Measurements from ENCODE around the gene ADGRB3.
"Not testable (repeated sequence)": the region's sequence is repeated elsewhere in the genome, so short reads cannot be mapped to it uniquely, and the experiment has no call there.

The ADGRB3 gene

DNA sequence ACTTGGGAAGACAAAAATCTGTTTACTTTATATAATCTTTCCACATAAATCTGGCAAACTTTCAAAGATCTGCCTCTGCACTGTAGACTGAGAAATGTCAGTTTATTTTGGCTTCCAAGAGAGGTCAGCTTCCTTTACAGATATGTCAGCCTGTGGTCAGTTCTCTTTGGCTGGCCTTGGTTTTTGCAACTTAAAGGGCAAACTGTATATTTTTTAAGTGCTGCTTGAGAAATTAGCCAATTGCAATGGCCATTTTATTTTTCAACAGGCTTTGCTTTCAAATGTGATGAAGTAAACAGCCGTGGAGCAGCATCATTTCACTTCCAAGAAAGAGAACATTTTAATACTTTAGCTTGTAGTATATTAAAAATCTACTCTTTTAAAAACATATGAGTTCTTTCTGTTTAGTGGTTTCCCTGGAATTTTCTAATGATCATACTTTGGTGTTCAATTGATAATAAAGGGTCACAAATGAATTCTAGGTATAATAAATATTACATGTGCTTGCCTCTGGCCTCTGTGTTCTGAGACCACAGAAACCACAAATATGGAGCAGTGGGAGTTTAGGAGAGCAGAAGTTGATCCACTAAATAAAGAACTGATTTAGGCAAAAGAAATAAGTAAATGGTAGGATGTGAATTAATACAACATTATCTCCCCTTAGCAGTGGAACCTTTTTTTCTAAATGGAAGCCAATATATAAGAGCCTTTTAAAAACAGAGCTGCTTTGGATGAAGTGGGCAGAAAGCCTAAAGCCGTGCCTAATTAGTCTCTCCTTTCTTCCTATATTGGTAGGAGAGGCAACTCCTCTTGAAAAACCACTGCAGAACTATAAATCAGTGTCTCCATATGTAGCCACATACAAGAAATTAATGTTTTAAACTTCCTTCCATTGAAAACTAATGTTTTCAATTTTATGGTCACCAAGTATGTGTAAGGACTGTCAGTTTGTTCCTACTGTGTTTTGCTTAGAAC is 16.2 kb downstream of the ADGRB3 start:
- DNase-seq: no peak

DNA sequence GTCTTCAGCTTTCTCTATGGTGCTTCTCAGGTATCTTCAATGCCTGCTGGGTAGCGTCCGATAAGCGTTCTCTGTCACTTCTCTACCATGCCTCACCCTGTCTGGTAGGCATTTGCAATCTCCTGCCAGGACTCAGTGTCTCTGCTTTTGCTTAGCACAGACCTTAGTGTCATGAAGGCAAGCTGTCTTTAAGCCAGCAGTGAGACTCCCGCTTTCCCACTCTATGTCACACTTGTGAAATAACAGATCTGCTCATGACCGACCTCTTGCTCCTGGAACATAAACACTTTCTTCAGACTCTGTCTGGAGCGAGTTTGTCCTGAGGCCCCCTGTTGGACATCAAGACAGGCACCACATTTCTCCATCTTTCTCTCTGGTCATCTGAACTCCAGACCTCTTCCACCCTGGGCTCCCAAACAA is 17.0 kb downstream of the ADGRB3 start:
- no peak for DNase-seq

GRCh38 chr6:68653074-68653705 is 18.1 kb downstream of the ADGRB3 start:
- DNase-seq: no peak

DNA sequence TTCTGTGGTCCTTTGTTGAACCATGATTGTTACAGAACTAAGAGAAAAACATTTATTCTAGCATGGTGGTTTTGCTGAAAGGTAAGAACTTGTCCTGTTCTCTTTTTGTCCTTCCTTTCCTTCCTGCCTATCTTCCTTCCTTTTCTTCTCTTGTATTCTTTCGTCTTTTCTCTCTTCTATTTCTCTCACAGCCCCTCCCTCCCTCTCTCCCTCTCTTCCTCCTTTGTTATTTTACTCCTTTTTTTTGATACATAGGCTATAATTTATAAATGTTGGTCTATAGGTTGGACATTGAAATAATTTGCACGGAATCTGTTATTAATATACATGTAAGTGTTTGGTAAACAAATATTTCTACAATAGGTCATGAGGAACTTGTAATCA is 18.6 kb downstream of the ADGRB3 start:
- DNase-seq: no peak

DNA sequence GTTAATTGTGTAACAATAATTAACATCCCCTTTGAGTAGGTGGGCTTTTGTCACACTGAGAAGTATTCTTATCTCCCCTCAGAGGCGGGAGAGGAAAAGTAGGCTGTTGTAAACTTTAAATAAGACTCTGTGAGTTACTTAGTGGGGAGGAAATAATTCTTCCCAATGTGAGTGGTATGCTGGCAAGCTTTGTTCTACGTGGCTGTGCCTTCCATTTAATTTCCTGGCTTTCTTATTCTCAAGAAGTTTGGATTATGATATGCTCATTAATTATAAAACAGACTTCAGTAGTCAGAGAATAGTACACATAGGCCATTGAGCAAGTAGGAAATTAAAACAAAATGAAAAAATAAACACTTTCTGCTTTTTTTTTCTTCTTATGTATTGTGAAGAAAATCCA is 19.1 kb downstream of the ADGRB3 start:
- DNase-seq: no peak

DNA sequence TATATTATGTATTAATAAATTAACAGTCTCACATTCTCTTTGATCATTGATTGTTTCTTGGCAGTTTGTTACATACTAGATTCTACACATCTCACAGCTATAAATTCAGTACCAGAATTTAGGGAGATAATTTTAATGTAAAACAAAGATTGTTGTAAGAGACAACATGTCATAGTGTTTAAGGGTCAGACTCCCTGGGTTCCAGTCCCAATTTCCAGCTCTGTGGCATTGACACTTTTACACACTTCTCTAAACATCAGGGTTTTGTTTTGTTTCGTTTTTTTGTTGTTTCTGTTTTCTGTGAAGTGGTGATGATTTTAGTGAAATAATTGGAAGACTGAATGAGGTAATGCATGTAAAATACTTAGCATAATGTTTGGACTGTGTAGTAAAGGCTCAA is 19.9 kb downstream of the ADGRB3 start:
- DNase-seq: no peak

GRCh38 chr6:68657374-68658139 is 22.5 kb downstream of the ADGRB3 start:
- no peak for DNase-seq

DNA sequence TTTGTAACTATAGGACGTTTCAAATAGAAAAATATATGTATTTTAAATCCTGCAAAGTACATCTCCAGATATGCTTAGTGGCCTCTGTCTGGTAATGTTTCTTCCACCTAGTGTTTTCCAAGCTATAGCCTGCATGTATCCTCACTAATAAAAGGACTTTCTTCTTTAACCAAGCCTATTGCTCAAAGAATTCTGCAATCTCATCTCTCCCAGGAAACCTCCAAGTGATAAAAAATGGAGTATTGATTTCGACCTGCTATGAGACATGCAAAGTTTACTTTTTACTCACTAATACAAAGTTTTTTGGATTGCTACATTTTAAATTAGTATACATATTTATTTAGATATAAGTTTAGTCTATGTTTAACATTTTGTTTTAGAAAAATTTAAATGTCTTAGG is 23.3 kb downstream of the ADGRB3 start:
- DNase-seq: no peak

- no peak for DNase-seq
Observed at GRCh38 chr6:68673255-68673654, 38.2 kb downstream of the ADGRB3 start.

- no peak for DNase-seq
Observed at GRCh38 chr6:68675548-68675947, 40.5 kb downstream of the ADGRB3 start.

DNA sequence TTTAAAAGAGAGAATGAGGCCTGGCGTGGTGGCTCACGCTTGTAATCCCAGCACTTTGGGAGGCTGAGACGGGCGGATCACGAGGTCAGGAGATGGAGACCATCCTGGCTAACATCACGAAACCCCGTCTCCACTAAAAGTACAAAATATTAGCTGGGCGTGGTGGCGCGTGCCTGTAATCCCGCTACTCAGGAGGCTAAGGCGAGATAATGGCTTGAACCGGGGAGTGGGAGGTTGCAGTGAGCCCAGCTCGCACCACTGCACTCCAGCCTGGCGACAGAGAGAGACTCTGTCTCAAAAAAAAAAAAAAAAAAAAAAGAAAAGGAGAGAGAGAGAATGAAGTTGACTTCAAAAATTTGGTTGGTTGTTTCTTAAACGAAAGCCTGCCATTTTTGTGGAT is 41.0 kb downstream of the ADGRB3 start:
- not testable (repeated sequence) for DNase-seq

DNA sequence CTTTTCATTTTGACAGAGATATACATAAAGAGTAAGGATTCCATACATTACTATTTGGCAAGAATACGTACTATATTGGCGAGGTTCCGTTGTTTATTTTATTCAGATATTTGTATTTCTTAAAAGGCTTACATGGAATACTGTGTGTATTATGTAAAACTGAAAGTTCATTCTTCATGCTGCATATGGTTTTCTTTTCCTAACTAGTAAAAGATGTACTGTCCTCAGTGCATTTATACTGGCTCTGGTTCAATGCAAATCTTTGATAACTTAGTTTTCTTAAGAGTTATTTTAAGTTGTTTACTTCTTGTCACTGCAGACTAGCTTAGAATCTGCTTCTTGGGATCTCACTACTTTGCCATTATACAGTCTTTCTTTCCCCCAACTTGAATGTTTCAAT is 42.0 kb downstream of the ADGRB3 start:
- no peak for DNase-seq

GRCh38 chr6:68679399-68679798 is 44.3 kb downstream of the ADGRB3 start:
- no peak for DNase-seq

DNA sequence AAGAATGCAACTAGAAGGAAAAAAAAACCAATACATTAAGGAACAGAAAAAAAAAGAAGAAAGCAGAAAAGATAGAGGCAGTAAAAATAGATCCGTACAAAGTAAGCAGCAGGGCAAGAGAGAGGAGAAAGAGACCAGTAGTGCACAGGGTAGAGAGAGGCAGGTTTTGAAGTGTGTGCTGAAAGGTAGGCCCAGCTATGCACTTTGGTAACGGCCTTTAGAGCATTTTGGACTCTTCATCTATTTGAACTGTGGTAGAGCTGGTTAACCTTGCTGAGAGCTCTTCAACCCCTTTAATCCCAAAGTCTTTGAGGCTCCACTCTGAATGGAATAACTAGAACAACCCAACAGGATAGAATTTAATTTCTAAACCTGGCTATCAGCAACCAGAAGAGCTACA is 45.2 kb downstream of the ADGRB3 start:
- DNase-seq: no peak

DNA sequence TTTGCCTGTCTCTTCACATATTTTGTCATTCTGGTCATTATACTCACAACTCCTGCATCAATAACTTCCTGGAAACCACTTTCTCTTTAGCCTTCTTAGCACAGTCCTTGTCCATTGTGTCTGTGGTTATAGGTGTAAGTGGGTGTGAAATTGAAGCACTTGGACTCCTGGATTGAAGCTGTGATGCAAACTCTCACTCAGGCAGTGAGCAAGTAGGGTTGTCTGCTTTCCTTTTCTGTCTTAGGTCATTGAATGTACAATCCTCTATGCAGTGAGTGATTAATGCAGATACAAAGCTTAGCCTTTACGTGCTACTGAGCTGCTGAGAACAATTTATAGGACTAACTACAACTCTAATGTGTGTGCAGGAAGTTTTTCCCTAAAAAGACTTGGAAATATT is 54.8 kb downstream of the ADGRB3 start:
- DNase-seq: no peak

DNA sequence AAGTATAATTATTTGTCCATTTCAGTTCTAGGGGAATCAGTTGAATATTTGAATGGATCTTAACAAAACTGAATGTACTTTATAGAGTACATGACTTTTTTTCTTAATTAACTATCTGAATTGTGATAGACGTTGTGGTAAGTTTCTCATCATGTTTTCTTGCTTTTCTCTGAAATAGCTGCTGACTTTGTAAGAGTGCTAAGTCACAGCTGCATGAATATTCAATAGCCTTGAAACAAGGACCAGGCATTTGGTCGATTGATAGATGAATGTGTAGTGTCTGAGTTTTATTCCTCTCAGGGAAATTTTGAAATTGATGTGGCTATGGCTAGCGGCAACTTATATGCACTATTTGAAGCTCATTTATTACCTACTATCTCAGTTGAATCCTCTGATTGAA is 56.0 kb downstream of the ADGRB3 start:
- DNase-seq: no peak

GRCh38 chr6:68693271-68693670 is 58.2 kb downstream of the ADGRB3 start:
- no peak for DNase-seq

DNA sequence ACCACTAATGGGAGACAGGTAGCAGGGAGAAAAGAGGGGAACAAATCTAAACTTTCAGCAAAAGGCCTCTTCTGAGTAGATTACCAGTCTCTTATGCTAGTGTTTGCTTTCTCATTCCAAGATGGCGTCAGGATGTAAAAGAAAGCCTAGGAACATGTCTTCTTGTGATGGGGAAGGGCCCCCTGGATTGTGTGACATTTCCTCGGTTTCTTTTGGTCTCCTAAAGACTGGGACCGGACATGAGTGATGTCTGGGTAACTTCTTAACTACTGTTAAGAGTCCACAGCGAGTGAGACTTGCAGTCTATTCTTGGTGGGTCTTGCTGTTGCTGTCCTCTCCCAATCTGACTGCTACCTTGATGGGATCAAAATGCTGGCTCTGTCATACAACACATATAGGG is 60.3 kb downstream of the ADGRB3 start:
- DNase-seq: no peak

GRCh38 chr6:68695838-68696237 is 60.8 kb downstream of the ADGRB3 start:
- no peak for DNase-seq

- DNase-seq: no peak
Observed at GRCh38 chr6:68697394-68697793, 62.3 kb downstream of the ADGRB3 start.

DNA sequence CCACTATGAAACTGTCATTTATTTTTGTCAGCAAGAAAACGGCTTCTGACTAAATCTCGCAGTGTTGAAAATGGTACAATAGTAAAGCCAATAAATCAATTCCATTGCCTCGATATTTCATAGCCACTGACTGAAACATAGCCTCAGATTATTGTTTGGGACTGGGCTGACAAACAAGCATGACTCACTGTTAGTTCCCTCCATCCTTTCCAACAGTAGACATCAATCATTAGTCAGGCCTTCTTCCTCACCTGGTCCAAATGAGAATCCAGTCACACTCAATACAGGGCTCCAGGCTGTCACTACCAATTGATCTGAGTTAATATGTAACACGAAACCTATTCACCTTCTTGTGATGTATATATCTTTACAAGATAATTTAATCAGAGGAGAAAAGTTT is 66.1 kb downstream of the ADGRB3 start:
- no peak for DNase-seq

- no peak for DNase-seq
Observed at GRCh38 chr6:68704485-68704884, 69.4 kb downstream of the ADGRB3 start.

DNA sequence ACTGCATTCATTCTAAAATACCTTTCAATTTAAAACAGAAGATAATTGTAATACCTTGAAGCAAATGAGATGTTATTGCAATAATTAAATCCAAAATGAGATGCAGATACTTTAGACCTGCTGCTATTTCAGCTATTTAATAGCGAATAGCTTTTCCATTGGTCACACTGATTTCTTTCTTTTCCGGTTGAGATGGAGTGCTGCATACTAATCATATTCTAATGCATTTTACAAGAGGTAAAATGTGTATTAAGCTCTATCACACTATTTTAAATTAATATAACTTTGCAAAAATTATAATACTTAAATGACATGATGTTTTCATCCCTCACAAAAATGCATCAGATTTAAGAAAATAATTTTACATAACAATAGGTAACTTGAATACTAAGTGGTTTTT is 74.0 kb downstream of the ADGRB3 start:
- DNase-seq: no peak

DNA sequence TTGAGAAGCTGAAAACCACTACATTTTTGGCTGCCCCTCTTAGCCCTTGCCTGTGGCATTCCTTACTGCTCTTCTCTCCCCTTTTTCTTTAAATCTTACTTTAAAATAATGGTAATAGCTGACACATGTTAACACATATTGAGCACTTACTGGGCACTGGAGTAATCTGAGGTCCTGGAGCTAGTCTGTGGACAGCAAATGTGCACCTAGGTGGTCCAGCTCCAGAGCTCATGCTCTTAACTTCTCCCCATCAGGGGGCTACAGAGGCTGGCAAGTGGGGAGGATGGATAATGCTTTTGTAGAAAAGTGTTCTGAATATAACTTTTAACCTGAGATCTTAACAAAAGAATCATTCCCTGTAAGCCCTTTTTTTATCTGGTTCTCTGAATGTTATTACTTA is 74.8 kb downstream of the ADGRB3 start:
- DNase-seq: no peak
